AG09319 (cell line): ENCODE results near the gene NR0B2.
A peak's percentile ranks its signal among the peaks of the same experiment; 100 is the strongest.

ENCODE experiments used
- DNase-seq: peaks from one replicate; pipeline ENCODE4 v3.0.0-alpha.2; 2010; ENCODE audit warnings: low read depth; ENCODE audit errors: extremely low read depth
- TF ChIP-seq, protein P1 (sequence below): IDR thresholded peaks from 2 replicates; pipeline ENCODE4 v1.5.1; 2011; ENCODE audit warnings: low read depth, mild to moderate bottlenecking, inconsistent platforms, low read length, moderate library complexity

Gene NR0B2

DNA sequence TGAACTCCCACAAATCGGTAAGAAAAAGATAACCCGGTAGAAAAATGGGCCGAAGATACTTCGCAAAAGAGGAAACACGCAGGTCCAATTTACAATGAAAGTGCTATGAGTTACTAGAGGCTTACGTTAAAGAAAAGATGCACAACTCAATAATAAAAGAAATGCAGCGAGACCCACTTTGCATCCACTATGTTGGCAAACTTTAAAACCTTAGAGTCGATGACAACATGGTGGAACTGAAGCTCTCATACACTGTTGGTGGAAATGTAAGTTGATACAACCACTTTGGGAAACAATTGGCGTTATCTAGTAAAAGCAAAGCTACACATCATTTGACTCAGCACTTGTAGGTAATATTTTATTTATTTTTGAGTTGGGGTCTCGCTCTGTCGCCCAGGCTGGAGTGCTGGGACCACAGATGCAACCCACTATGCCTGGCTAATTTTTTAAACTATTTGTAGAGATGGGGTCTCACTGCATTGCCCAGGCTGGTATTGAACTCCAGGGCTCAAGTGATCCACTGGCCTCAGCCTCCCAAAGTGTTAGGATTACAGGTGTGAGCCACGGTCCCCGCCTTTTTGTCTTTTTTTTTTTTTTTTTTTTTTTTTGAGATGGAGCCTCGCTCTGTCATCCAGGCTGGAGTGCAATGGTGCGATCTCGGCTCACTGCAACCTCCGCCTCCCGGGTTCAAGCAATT lies 12.8 kb downstream of the NR0B2 start:
- TF ChIP-seq, protein P1, sequence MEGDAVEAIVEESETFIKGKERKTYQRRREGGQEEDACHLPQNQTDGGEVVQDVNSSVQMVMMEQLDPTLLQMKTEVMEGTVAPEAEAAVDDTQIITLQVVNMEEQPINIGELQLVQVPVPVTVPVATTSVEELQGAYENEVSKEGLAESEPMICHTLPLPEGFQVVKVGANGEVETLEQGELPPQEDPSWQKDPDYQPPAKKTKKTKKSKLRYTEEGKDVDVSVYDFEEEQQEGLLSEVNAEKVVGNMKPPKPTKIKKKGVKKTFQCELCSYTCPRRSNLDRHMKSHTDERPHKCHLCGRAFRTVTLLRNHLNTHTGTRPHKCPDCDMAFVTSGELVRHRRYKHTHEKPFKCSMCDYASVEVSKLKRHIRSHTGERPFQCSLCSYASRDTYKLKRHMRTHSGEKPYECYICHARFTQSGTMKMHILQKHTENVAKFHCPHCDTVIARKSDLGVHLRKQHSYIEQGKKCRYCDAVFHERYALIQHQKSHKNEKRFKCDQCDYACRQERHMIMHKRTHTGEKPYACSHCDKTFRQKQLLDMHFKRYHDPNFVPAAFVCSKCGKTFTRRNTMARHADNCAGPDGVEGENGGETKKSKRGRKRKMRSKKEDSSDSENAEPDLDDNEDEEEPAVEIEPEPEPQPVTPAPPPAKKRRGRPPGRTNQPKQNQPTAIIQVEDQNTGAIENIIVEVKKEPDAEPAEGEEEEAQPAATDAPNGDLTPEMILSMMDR: no peak
- no peak for DNase-seq

DNA sequence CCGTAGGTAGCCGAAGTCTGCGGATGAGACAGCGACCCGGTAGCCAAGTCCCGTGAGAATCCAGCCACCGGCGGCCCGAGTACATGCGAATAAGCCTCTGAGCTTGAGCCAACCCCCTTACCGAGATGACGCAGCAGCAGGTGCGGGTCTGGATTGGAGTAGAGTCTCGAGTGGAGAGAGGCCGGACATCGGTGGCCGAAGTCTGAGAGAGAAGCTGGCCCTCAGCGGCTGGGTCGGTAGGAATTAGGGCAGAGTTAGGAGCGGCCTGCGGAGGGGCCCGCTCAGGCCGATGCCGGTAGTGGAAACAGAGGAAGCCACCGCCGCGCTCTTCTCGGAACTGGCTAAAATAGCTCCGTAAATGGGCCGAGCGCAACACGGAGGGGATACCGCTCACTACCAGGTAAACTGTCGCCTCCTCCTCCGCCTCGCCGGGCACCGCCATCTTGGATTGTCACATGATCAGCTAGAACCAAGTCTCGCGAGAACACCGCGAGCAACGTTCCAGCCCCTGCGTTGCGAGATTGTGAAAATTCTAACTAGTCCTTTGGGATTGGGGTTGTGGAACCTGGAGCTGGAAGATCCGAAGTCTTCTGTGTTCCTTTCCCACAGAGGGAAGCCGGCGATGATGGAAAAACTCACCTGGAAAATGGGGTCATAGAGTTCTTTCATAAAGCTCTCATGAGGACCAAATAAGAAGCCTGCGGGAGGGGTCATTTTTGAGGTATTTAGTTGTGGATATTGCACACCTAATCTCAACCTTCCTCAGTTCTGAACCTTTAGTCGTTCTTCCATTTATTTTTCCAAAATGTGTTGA lies 13.6 kb downstream of the NR0B2 start, which contains the start of gene GPATCH3:
TSS of gene GPATCH3 (minus strand) at position 467 of the 814 bp plus-strand sequence. CDS start at position 442, 25 bp downstream.
- DNase-seq: peak; percentile 85
- TF ChIP-seq, protein P1: no peak

DNA sequence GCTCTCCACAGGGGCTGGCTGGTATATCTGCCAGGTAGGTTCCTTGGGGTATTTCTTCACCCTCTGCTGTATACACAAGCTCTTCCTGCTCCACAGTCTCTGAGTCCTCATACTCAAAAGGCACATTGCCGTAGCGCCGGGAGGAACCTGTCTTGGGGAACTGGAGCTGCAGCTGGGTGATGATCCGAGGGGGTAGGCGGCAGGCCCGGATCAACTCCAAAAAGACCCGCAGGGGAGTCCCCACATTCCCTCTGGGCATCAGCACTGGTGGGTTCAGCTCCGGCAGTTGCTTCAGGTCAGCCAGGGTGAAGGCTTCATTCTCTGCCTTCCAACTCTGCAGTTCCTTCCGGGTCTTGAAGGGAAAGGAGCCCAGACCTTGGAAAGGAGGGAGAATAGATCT lies 16.4 kb downstream of the NR0B2 start:
- TF ChIP-seq, protein P1: no peak

DNA sequence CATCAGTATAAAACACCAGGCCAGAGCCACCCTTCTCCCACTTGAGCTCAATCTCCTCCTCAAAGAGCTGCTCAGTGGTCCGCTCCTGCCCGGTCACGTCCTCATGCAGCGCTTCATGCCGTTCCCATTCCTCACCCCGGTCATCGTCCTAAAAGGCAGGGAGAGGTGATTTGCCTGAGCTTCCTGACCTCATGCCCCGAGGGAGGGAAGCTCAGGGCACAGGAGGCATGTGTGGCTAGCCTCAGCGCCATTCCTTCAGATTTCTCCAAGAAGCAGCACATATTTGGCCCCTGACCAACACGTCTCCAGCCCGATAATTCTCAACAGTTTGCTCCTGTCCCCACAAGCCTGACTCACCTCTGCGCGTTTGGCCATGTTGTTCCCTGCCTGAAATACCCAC lies 19.5 kb downstream of the NR0B2 start:
- TF ChIP-seq, protein P1: no peak
- DNase-seq: no peak

More for the DNA sequence above, 16.4 kb downstream of the NR0B2 start:
- DNase-seq: no peak

DNA sequence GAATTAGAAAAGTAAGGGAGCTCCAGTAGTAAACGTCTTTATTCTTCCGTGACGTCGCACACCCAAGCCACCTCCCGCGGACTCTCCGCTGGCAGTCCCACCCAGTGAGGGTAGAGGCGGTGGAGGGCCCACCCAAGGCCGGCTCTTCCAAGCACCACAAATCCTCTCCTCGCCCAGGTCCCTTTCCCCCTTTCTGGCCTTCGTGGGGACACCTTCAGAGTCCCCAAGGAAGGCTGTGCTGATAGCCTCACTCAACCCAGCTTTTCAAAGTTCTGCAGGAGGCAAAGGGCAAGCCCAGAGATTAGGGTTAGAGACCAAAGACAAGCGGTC lies 23.3 kb downstream of the NR0B2 start:
- DNase-seq: no peak
- TF ChIP-seq, protein P1: no peak

DNA sequence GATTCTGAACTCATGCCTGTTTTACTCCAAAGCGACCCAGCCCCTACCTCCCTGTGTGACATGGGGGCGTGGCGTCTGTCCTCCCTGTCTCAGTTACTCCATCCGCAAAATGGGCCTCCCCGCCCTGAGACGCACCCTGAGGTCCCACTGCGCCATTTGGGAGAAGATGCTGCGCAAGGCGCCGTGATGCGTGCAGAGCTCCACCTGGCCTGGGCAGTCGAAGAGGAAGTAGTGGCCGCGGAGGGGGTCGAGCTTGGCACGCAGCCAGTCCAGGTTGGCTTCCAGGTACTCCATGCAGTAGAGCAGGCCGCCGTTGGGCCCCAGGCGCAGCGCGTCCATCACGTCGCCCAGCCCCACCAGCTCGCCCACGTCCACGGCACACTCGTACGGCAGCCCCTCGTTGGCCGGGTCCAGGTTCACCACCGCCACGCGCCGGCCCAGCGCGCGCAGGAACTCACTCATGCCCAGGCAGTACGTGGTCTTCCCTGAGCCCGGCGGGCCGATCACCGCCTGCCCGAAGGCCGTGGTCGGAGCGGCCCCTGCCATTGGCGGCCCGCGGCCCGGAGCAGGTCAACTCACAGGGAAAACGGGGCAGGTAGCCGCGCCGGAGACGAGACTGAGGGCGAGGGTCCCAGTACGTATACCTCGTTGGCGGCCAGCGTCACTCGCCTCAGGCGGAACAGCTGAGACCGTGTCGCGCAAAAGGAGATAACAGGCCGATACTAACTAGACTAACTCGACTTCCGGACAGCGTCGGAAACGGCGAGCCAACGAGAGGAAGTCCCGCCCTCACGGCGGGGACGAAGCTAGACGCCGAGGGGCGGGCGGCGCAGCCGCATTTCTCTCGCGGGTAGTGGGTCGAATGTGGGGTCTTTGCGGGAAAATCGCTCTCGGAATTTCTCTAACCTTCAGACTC lies 24.0 kb downstream of the NR0B2 start, which contains the start of gene GPN2:
TSS of gene GPN2 (minus strand) at position 733 of the 916 bp plus-strand sequence. CDS start at position 546, 187 bp downstream.
- DNase-seq: no peak

More for the DNA sequence above, 24.0 kb downstream of the NR0B2 start, which contains the start of gene GPN2:
- TF ChIP-seq, protein P1: no peak
